HPDE6-E6E7 (cell line): ENCODE measurements around the gene ERFE.

Experiments
- DNase-seq: peaks from one replicate; pipeline ENCODE4 v3.0.0; 2011; ENCODE audit warnings: missing footprints; ENCODE audit errors: extremely low spot score

Gene ERFE

GRCh38 chr2:238139196-238140039 lies 19.4 kb upstream of the ERFE start:
- no peak for DNase-seq

DNA sequence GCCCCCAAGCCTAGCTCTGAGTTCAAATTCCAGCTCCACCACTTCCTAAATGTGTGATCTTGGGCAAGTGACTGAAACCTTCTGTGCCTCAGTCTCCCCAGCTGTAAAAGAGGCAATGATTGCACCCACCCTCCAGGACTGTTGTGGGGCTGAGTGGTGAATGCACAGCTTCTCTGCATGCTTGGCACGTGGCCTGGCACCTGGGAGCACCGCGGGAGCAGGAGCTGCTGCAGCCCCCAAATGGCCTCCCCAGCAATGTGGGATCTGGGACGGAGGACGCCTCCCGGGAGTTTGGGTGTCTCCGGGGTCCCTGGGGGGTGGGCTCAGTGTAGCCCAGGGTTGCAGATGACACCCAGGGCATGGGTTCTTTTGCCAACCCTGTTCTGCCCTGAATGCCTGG lies 18.7 kb upstream of the ERFE start:
- DNase-seq, result no peak

- no peak for DNase-seq
Measured at GRCh38 chr2:238140721-238141540, 17.8 kb upstream of the ERFE start.

- peak; percentile 50 for DNase-seq
Measured at GRCh38 chr2:238141541-238142318, 17.0 kb upstream of the ERFE start.

DNA sequence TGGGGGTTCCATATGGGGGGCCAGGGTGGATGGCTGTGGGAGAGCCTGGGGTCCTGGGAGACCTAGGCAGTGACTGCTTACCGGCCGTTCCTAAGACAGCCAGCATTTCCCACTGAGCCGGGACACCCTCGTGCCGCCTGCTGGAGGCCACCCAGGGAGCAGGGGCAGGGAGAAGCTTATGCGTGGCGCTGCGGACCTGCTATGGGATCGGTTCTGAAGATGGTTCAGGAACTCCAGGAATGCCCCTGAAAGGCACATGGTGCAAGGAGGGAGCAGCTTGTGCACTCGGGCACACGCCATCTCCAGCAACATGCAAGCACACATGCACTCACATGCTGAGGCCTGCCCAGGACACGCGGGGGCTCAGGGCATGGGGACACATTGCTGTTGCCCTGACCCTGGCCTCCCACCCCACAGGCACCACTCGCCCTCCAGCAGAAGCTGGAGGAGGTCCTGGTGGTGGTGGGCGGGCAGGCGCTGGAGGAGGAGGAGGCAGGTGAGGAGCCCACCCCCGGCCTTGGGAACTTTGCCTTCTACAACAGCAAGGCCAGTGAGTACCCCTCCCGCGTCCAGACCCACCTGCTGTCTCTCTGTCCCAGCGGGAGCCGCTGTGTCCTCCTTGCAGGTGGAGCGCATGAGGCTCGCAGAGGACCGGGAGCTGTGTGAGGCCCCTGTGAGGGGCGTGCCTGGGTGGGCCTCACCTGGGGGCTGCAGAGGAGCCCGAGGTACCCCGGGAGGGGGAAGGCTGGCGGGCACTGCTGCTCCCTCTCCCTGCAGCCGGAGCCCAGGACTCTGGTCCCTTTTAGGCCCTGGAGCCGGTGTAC lies 16.2 kb upstream of the ERFE start:
- DNase-seq, result no peak

GRCh38 chr2:238143239-238143951 lies 15.4 kb upstream of the ERFE start:
- DNase-seq, result peak; percentile 48

- no peak for DNase-seq
Measured at GRCh38 chr2:238144262-238144661, 14.5 kb upstream of the ERFE start.

GRCh38 chr2:238145046-238145445 lies 13.7 kb upstream of the ERFE start:
- no peak for DNase-seq

GRCh38 chr2:238145851-238146250 lies 12.9 kb upstream of the ERFE start:
- DNase-seq, result no peak

DNA sequence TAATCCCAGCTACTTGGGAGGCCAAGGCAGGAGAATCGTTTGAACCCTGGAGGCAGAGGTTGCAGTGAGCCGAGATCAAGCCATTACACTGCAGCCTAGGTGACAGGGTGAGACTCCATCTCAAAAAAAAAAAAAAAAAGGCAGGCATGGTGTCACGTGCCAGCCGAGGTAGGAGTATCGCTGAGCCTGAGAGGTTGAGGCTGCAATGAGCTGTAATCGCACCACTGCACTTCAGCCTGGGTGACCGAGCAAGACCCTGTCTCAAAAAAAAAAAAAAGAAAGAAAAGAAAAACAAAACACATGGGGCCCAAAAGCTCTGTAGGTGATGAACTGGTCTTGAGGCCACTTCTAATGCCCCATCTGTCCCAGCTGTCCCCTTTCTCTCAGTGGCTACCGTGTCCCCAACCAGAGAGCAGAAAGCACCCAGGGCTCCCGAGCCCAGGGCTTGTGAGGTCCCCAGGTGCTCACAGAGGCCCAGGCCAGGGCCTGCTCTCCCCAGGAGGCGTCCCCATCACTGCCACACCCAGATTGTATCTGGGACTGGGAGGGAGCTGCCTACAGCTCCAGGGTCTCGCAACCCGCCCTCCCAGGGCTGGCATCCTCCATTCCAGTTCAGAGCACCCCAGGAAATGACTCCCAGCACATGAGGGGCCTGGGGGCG lies 11.8 kb upstream of the ERFE start:
- DNase-seq, result no peak

DNA sequence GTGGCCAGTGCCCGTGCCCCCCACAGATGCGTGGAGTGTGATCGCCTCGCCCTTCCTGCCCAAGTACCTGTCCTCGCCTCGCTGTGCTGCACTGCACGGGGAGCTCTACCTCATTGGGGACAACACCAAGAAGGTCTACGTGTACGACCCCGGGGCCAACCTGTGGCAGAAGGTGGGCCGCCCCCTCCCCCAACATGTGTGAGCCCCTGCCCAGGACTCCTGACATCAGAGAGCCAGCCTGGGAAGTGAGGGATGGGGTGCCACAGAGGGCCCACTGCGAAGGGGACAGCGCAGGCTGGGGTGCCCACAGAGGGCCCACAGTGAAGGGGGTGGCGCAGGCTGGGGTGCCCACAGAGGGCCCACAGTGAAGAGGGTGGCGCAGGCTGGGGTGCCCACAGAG lies 9.8 kb upstream of the ERFE start:
- no peak for DNase-seq

GRCh38 chr2:238149841-238150572 lies 8.8 kb upstream of the ERFE start:
- DNase-seq, result no peak

DNA sequence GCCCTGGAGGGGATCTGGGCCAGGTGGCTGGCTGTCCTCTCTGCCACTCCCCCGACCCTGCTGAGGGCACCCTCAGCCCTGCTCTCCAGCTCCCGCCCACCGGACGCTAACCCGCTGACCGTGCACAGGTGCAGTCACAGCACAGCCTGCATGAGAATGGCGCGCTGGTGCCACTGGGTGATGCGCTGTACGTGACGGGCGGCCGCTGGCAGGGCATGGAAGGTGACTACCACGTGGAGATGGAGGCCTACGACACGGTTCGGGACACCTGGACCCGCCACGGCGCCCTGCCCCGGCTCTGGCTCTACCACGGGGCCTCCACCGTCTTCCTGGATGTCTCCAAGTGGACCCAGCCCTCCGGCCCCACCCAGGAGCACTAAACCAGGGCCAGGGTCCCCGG lies 8.1 kb upstream of the ERFE start:
- no peak for DNase-seq

DNA sequence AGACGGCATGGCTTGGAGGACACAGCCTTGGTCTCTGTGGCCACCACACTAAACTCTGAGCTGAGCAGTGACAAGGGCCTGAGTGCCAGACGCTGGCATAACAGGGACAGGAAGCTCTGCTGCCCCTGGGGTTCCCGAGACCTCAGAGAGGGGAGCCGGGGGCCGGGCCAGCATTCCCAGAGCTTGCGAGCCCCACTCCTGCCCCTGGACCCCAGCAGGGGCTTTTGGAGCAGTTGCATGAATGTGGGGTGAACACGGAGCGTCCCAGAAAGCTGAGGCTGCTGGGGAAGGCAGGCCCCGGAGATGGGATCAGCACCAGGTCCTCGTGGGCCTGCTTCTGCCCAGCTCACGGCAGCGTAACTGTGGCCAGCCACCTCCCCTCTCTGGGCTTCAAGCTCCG lies 7.6 kb upstream of the ERFE start:
- DNase-seq, result no peak

DNA sequence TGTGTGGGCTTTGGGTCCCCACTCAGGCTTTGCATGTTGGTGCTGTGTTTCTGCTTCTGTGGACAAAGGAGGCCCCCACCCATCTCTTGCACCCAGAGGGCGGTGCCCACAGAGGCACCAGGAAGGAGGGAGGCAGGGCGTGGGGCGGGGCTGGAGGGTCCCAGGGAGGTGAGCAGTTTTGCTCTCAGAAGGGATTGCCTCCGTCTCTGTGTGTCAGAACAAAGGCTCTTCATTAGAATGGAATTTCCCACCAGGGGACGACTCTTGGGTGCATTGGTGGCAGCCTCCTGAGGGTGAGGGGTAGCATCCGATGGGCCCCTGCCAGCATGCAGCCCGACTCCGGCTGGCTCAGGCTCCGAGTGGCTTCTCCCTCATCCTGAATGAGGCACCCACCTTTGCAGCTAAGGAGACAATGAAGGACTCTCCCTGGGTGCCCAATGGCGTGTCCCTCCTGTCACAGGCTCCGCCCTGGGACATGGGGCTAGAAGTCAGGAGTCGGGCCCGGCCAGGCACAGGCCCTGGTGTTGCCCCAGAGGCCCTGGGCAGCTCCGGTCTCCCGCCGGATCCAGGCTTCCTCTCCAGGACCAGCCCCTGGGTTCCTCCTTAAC lies 7.0 kb upstream of the ERFE start:
- no peak for DNase-seq

- no peak for DNase-seq
Measured at GRCh38 chr2:238152771-238153688, 5.7 kb upstream of the ERFE start.

DNA sequence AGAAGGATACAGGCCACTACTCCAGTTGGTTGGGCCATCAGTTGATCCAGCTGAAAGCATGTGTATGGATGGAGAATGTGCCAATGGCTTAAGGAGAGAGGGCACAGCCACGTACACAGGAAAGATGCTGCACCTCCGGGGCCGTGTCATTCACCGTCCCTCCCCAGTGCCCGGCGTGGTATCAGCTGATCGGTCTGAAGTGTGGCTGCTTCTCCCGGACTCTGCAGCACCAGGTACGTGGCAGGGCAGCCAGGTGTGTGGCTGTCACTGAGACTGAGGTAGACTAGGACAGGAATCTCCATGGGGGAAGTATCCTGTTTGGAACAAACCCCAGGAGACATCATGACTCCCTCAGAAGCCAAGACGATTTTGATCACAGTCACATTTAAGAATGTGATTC lies 4.2 kb upstream of the ERFE start:
- DNase-seq, result no peak
